ENCODE results near the gene GLMN.

GLMN gene

GRCh38 chr1:92218559-92218958 is 80.2 kb downstream of the GLMN start:
- in situ Hi-C loops (cut with MboI; ENCODE audit: low pct_unique_long_range_greater_than_20kb, low sequenced_read_pairs) = no loop called here
- DNase-seq = no peak

- in situ Hi-C loops (cut with MboI; ENCODE audit: low pct_unique_long_range_greater_than_20kb, low sequenced_read_pairs) = no loop called here
- DNase-seq = no peak
Observed at GRCh38 chr1:92217721-92218120, 81.1 kb downstream of the GLMN start, which contains the start of gene C1orf146. TSS of gene C1orf146 (plus strand) at chr1:92217915. CDS start at chr1:92231421, 13,506 bp downstream.

GRCh38 chr1:92211166-92211565 is 87.6 kb downstream of the GLMN start:
- in situ Hi-C loops (cut with MboI; ENCODE audit: low pct_unique_long_range_greater_than_20kb, low sequenced_read_pairs) = no loop called here
- no peak for DNase-seq

- in situ Hi-C loops (cut with MboI; ENCODE audit: low pct_unique_long_range_greater_than_20kb, low sequenced_read_pairs) = no loop called here
Observed at GRCh38 chr1:92210701-92211100, 88.1 kb downstream of the GLMN start.

GRCh38 chr1:92203105-92203504 is 95.7 kb downstream of the GLMN start:
- DNase-seq = no peak
- in situ Hi-C loops (cut with MboI; ENCODE audit: low pct_unique_long_range_greater_than_20kb, low sequenced_read_pairs) = no loop called here

More at GRCh38 chr1:92210701-92211100, 88.1 kb downstream of the GLMN start:
- DNase-seq = peak; percentile 51

- in situ Hi-C loops (cut with MboI; ENCODE audit: low pct_unique_long_range_greater_than_20kb, low sequenced_read_pairs) = no loop called here
- DNase-seq = peak; percentile 69
Observed at GRCh38 chr1:92201973-92202372, 96.8 kb downstream of the GLMN start.
